Common myeloid progenitor, CD34-positive (primary cell): Measurements from ENCODE around the gene NPIPB6.
A peak's percentile ranks its signal among the peaks of the same experiment; 100 is the strongest.
"Not testable (repeated sequence)": the region's sequence is repeated elsewhere in the genome, so short reads cannot be mapped to it uniquely, and the experiment has no call there.

Experiments used
- CTCF ChIA-PET: fragments of 350-600 bp; sonication (Branson Sonifier 250); formaldehyde crosslinking; loops from one replicate; lab custom pipeline; 2021; ENCODE audit warnings: antibody characterized with exemption; lab: Charles Lee
- POLR2A ChIA-PET: fragments of 350-600 bp; sonication (Branson Sonifier 250); formaldehyde crosslinking; loops from one replicate; lab custom pipeline; 2021; ENCODE audit warnings: antibody characterized with exemption; lab: Charles Lee
- DNase-seq, 3 donors: peaks; one replicate each; pipeline versions ENCODE4 v3.0.0 to v3.0.0-alpha.2; 2013
- H3K27ac ChIP-seq, 2 experiments: 1 replicate in 1 of 2; 2 replicates in 1 of 2; pipeline ENCODE4 v1.7.0; 2013; ENCODE audit warnings: inconsistent platforms in 2 of 2, low read length in 2 of 2, mild to moderate bottlenecking in 2 of 2, low read depth in 1 of 2, moderate library complexity in 1 of 2; ENCODE audit not compliant: severe bottlenecking in 2 of 2, insufficient read depth in 1 of 2, poor library complexity in 1 of 2
- H3K27me3 ChIP-seq, 5 experiments: replicated peaks in 2 of 5; 1 replicate in 3 of 5; 2 replicates in 2 of 5; pipeline versions ENCODE4 v1.6.1 to v1.7.0; 2013; ENCODE audit warnings: low read length in 4 of 5, mild to moderate bottlenecking in 2 of 5, moderate library complexity in 2 of 5, inconsistent platforms in 1 of 5; ENCODE audit not compliant: insufficient read depth in 5 of 5, control insufficient read depth in 4 of 5
- H3K36me3 ChIP-seq, 4 experiments: 1 replicate in 2 of 4; 2 replicates in 2 of 4; pipeline versions ENCODE4 v1.6.1 to v1.7.0; 2013; ENCODE audit warnings: low read length in 3 of 4, control low read depth in 1 of 4, mild to moderate bottlenecking in 1 of 4; ENCODE audit not compliant: control insufficient read depth in 4 of 4, insufficient read depth in 4 of 4
- H3K4me1 ChIP-seq, 4 experiments: 1 replicate in 3 of 4; 2 replicates in 1 of 4; pipeline versions ENCODE4 v1.6.1 to v1.7.1; 2013; ENCODE audit warnings: low read length in 3 of 4, mild to moderate bottlenecking in 3 of 4, control low read depth in 1 of 4, inconsistent platforms in 1 of 4, moderate library complexity in 1 of 4; ENCODE audit not compliant: control insufficient read depth in 4 of 4, insufficient read depth in 4 of 4; ENCODE audit errors: control extremely low read depth in 1 of 4
- H3K4me3 ChIP-seq, 7 experiments: 1 replicate in 4 of 7; 2 replicates in 3 of 7; pipeline versions ENCODE4 v1.5.1 to v1.7.0; 2013; ENCODE audit warnings: mild to moderate bottlenecking in 7 of 7, low read length in 6 of 7, moderate library complexity in 6 of 7, inconsistent platforms in 2 of 7, low read depth in 2 of 7, control low read depth in 1 of 7; ENCODE audit not compliant: insufficient read depth in 4 of 7, control insufficient read depth in 1 of 7; ENCODE audit errors: extremely low read depth in 1 of 7
- H3K9me3 ChIP-seq, 5 experiments: 1 replicate in 4 of 5; 2 replicates in 1 of 5; pipeline versions ENCODE4 v1.6.1 to v1.7.1; 2013; ENCODE audit warnings: low read length in 4 of 5, mild to moderate bottlenecking in 2 of 5, inconsistent platforms in 1 of 5, low read depth in 1 of 5, moderate library complexity in 1 of 5; ENCODE audit not compliant: control insufficient read depth in 4 of 5, insufficient read depth in 2 of 5; ENCODE audit errors: control extremely low read depth in 1 of 5
- WGBS: methylation state at CpG from one replicate; pipeline ENCODE4 v1.1.5; 2013; ENCODE audit not compliant: insufficient coverage; 5-methylcytosine and 5-hydroxymethylcytosine counted together

NPIPB6 gene

GRCh38 chr16:28332632-28333031 is 30.7 kb downstream of the NPIPB6 start:
- H3K4me1 ChIP-seq, H3K4me3 ChIP-seq, CTCF ChIA-PET, H3K27ac ChIP-seq, H3K27me3 ChIP-seq, POLR2A ChIA-PET, H3K9me3 ChIP-seq, H3K36me3 ChIP-seq: not testable (repeated sequence)
- peak in 1 of 3 donors; percentile 24 for DNase-seq
- no CpG with 5 or more reads among the region's 6 CpGs for WGBS

- H3K9me3 ChIP-seq, H3K36me3 ChIP-seq, H3K27ac ChIP-seq, H3K4me1 ChIP-seq, H3K4me3 ChIP-seq, H3K27me3 ChIP-seq, DNase-seq, POLR2A ChIA-PET, CTCF ChIA-PET: not testable (repeated sequence)
- WGBS = no CpG with 5 or more reads among the region's 2 CpGs
Measured at GRCh38 chr16:28330981-28331380, 32.3 kb downstream of the NPIPB6 start.

- H3K36me3 ChIP-seq, H3K9me3 ChIP-seq, H3K27me3 ChIP-seq, CTCF ChIA-PET, H3K27ac ChIP-seq, H3K4me1 ChIP-seq, H3K4me3 ChIP-seq, POLR2A ChIA-PET: not testable (repeated sequence)
- 60% methylated on average over 1 of the region's 9 CpGs for WGBS
- peak; percentile 38 to 71 (median 66) for DNase-seq
Measured at GRCh38 chr16:28330232-28330631, 33.1 kb downstream of the NPIPB6 start.

- WGBS = 40% methylated on average over 9 of the region's 12 CpGs
- no peaks in the 10 kb centered on the region for H3K36me3 ChIP-seq
- H3K27me3 ChIP-seq = no peaks in the 10 kb centered on the region
- ChIA-PET CTCF (interaction anchor here (1.0 to 1.8 kb wide), 4 partner anchors 8 to 27 kb away, joined by 3 to 10 read pairs (median 5); no protein-coding TSS in a partner anchor), POLR2A (no interaction called here)
- H3K27ac ChIP-seq = no peak overlapping the region
- peak; percentile 65 to 84 (median 81) for DNase-seq
- no peaks in the 10 kb centered on the region for H3K4me1 ChIP-seq
- H3K4me3 ChIP-seq = no peak overlapping the region
- no peaks in the 10 kb centered on the region for H3K9me3 ChIP-seq
Measured at GRCh38 chr16:28326881-28327610, 36.3 kb downstream of the NPIPB6 start.

GRCh38 chr16:28324887-28325279 is 38.4 kb downstream of the NPIPB6 start:
- ChIA-PET POLR2A (interaction anchor here (0.5 kb wide), 1 partner anchor 304 kb away, joined by 8 read pairs; no protein-coding TSS in a partner anchor), CTCF (interaction anchor here (1.3 kb wide), 1 partner anchor 16 kb away, joined by 3 read pairs; no protein-coding TSS in a partner anchor)
- no peak overlapping the region for H3K4me3 ChIP-seq
- H3K36me3 ChIP-seq = no peaks in the 10 kb centered on the region
- H3K4me1 ChIP-seq = no peaks in the 10 kb centered on the region
- no peak overlapping the region for H3K27ac ChIP-seq
- DNase-seq = no peak
- 80% methylated on average over 1 of the region's 3 CpGs for WGBS
- H3K9me3 ChIP-seq = no peaks in the 10 kb centered on the region
- no peaks in the 10 kb centered on the region for H3K27me3 ChIP-seq

GRCh38 chr16:28324235-28324886 is 38.9 kb downstream of the NPIPB6 start:
- ChIA-PET CTCF (interaction anchor here (0.6 to 1.3 kb wide), 2 partner anchors 16 to 51 kb away, joined by 3 read pairs; no protein-coding TSS in a partner anchor), POLR2A (interaction anchor here (0.5 kb wide), 1 partner anchor 305 kb away, joined by 8 read pairs; no protein-coding TSS in a partner anchor)
- 100% methylated on average over 2 of the region's 5 CpGs for WGBS

More at GRCh38 chr16:28324235-28324886, 38.9 kb downstream of the NPIPB6 start:
- DNase-seq = no peak
- Histone ChIP-seq H3K36me3 (no peaks in the 10 kb centered on the region), H3K4me3 (no peak overlapping the region), H3K4me1 (no peaks in the 10 kb centered on the region), H3K27ac (no peak overlapping the region), H3K9me3 (no peaks in the 10 kb centered on the region), H3K27me3 (no peaks in the 10 kb centered on the region)
